GM21423 (cell line): Measurements from ENCODE around the gene PLIN1.
"Not testable (repeated sequence)": the region's sequence is repeated elsewhere in the genome, so short reads cannot be mapped to it uniquely, and the experiment has no call there.

Experiments
- ATAC-seq: cut with Tn5 transposase; IDR thresholded peaks from one replicate; pipeline ENCODE4 v1.9.1; 2021; ENCODE audit warnings: mild to moderate bottlenecking, moderate library complexity; ENCODE audit not compliant: unreplicated experiment

Gene PLIN1

DNA sequence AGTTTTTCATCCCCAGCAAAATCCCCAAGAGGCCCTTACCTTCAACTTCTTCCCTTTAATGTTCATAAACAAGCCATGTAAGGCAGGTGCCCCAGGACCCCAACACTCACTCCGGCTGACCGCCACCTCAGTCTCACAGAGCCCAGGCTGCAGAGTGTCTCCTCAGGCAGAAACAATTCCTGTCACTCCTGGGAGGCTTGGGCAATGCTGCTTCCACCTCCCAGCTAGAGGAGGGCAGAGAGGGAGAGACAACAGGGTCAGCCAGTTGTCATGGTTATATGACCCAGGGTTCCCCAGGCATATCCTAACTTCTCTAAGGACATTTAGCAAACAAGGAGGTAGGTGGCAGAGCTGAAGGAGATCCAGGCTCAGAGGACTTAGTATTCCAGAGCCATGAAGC is at the start of gene PLIN1:
Gene PLIN1, minus strand, starts transcription at position 156 of the 400 bp plus-strand sequence. CDS start 1,878 bp downstream, outside the sequence.
- ATAC-seq, result no peak

DNA sequence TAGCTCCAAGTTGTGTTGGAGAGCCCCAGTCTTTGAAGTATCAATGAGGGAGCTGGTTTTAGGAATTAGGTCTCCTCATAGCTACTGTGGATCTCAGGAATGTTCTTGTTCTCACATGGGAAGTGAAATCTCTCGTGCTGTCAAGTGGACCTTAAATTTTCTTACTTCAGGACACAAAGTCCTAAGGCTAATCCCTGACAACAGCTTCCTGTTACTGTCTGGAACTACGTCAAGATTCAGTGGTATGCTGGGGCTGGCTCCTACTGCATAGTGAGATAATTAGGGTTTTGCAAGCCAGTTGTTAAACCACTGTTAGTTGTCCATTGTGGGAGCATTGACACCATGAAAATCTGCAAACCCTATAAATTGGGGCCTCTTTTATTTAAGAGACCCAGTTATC is 49.1 kb upstream of the PLIN1 start:
- no peak for ATAC-seq

DNA sequence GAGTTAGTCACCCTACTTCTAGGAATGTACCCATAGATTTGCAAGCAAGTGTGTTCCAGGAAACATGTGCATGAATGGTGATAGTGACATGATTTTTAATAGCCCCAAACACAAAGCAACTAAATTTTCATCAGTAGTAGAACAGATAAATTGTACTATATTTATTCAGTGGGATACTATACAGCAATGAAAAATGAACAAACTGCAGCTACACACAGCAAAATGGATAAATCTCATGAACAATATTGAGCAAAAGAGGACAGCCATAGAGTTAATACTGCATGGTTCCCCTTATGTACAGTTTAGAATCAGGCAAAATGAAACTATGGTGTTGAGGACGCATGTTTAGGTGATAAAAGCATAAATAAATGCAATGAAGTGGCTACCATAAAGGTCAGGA is 45.9 kb upstream of the PLIN1 start:
- ATAC-seq, result no peak

- ATAC-seq, result no peak
Observed at GRCh38 chr15:89724621-89725020, 45.5 kb upstream of the PLIN1 start.

DNA sequence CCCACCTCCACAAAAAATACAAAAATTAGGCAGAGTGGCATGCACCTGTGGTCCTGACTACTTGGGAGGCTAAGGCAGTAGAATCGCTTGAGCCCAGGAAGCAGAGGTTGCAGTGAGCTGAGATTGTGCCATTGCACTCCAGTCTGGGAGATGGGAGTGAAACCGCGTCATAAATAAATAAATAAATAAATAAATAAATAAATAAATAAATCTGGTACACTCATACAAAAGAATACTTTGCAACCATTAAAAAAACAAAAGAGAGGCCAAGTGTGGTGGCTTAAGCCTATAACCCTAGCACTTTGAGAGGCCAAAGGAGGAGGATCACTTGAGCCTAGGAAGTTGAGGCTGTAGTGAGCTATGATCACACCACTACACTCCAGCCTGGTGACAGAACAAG is 43.9 kb upstream of the PLIN1 start:
- ATAC-seq, result no peak

GRCh38 chr15:89714775-89715174 is 35.6 kb upstream of the PLIN1 start:
- no peak for ATAC-seq

DNA sequence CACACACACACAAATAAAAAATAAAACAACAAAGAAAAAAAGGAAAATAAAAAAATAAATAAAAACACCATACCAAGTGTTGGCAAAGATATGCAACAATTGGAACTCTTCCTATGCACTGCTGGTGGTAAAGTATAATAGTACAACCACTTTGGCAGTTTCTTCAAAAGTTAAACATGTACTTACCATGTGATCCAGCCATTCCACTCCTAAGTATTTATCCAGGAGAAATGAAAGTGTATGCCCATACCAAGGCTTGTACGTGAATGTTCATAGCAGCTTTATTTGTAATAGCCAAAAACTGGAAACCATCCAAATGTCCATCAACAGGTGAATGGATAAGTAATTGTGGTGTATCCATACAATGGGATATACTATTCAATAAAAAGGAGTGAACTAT is 28.4 kb upstream of the PLIN1 start:
- ATAC-seq, result no peak

- no peak for ATAC-seq
Observed at GRCh38 chr15:89704411-89704810, 25.2 kb upstream of the PLIN1 start.

DNA sequence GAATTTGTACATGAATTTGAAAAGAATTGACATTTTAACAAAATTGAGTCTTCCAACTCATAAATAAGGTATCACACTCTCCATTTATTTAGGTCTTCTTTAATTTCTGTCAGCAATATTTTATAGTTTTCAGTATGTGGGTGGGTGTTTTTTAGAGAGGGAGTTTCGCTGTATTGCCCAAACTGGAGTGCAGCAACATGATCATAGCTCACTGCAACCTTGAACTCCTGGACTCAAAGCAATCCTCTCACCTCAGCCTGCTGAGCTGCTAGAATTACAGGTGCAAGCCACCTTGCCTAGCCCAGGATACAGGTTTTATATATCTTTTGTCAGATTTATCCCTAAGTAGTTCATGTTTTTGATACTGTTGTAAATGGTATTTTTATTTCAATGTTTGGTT is 16.0 kb upstream of the PLIN1 start:
- no peak for ATAC-seq

GRCh38 chr15:89693696-89694095 is 14.5 kb upstream of the PLIN1 start:
- ATAC-seq, result no peak

GRCh38 chr15:89693091-89693490 is 13.9 kb upstream of the PLIN1 start:
- ATAC-seq, result no peak

DNA sequence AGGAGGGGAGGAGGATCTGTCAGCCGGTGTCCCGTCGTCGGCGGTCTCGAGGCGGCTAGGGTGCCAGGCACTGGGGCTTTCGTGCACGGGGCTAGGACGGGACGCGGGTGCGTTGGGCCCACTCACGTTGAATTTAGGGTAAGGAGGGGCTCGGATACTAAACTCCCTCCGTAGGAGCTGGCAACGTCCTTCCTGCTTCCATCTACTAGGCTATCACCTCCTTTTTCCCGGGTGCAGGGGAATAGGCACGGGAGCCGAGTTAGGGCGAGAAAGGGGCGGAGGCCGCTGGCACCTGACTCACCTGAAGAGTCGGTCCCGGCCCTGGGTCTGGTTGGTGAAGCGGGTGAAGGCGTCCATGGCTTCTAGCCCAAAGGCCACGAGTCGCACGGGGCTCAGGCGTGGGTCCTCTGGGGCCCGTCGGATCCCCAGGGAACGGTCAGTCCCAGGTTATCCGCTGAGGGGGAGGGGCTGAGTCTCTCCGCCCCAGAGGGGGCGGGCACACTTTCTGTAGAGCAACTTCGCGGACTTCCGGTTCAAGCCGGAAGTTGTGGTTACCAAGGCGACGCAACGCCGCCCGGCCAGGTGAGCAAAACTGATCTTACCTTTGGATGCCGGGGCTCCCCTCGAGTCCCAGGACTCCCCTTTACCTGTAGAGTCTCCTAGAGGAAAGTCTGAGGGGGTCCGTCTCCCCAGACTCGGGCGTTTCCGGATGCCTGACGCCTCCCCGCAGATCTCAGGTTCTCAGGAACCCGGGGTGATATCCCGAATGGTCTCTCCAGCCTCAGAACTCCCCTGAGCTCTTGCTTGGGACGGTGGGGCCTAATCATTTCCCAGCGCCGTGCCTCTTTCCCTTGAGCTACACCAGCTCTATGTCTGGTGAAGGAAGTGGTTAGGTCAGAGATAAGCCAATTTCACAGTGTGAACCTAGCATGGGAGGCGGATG is 11.4 kb upstream of the PLIN1 start, which contains the start of the genes PEX11A and WDR93:
Gene PEX11A, minus strand, starts transcription at position 479 of the 943 bp plus-strand sequence. Its CDS starts 122 bp downstream, at position 357.
Gene WDR93, plus strand, starts transcription at position 536 of the 943 bp plus-strand sequence. CDS start 10,936 bp downstream, outside the sequence.
- ATAC-seq, result peak; percentile 87

DNA sequence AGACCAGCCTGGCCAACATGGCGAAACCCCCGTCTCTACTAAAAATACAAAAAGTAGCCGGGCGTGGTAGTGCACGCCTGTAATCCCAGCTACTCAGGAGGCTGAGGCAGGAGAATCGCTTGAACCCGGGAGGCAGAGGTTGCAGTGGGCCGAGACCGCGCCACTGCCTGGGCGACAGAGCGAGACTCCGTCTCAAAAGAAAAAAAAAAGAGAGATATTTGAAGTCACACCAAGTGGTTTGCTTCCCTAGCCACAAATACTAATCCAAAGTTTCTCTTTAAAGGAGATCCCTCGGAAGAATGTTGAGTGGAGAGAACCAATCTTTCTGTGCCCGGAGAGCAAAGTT is 10.7 kb upstream of the PLIN1 start:
- ATAC-seq, result not testable (repeated sequence)

DNA sequence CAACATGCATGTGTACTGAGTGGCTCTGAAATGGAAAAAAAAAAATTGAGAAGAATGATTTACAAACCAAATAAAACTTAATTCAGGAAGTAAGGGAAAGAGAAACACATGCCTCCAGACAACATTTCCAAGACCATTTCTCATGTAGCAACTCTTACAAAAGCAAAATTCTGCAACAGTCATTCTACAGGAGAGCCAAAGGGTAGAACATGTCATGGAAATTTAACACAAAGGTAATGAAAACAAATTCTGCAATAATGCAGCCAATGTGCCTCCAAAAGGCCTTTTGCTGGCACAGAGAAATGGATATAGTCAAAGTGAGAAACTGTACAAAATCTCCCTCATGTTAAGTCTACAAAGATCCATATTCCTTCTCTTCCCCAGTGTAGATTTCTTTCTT is 7.4 kb upstream of the PLIN1 start:
- ATAC-seq, result no peak

DNA sequence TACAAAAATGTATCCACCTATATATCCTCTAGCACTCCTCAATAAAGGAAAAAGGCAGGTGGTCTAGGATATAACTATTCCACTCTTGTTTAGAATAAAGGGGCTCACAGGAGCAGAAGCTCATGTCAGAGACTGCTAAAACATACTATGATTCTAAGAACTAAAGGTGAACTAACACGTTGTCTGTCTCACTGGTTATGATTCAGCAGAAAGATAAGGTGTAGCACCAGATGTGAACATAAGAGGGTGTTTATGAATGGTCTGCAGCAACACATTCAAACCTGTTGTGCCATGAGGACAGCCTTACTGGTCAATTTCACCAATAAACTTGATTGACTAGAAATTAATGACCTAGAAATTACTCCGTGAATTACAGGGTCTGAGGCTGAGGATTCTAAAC is 6.8 kb upstream of the PLIN1 start:
- ATAC-seq, result no peak

- no peak for ATAC-seq
Observed at GRCh38 chr15:89681146-89681545, 2.0 kb upstream of the PLIN1 start.

GRCh38 chr15:89680282-89680873 is 1.2 kb upstream of the PLIN1 start:
- no peak for ATAC-seq

DNA sequence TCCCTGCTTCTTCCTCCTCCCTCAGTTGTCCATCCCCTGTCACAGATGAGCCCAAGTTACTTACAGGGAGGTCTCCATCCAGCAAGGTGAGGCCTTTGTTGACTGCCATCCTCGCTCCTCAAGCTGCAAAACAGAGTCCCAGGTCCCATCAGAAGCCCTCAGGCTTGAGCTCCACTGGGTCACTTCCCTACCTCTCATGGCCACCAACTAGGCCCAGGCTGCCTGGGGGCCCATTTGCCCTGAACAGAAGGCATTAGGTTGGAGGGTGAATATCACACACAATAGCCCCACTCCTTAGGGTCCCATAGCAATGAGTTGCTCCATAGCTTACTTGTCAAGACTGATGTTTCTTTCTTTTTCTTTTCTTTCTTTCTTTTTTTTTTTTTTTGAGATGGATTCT is 1.8 kb downstream of the PLIN1 start:
- no peak for ATAC-seq

GRCh38 chr15:89675606-89676005 is 3.6 kb downstream of the PLIN1 start:
- ATAC-seq, result no peak

DNA sequence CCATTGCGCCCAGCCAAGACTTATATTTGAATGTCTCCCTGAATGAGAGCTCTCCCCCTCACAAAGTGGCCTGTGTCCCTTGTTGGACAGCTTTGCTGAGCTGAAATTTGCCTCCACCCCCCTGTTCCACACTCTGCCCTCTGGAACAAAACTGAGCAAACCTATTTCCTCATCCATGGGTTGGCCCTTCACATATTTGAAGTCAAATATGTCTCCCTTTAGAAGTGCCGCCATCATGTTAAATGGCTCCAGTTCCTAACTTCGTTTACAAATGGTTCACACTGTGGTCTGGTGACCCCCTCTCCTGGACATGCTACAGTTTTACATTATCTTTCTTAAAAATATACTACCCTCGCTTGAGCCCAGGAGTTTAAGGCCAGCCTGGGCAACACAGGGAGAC is 4.6 kb downstream of the PLIN1 start:
- ATAC-seq, result no peak

DNA sequence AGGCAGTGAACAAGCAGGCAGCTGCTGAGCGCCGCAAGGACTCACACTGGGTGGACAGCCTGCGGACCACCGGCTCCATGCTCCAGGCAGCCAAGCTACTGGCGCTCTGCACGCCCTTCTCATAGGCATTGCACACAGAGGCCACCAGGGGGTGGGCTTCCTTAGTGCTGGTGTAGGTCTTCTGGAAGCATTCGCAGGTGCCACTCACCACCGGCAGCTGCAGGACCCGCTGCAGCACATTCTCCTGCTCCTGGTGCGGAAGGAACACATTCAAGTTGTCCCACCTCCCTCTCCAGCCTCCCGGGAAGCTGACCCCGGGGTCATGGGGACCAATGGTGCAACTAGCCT is 6.0 kb downstream of the PLIN1 start:
- no peak for ATAC-seq
